Activated B cell treated with CpG ODN at 0.5 μM for 24 hours (primary cell): ENCODE results near the gene COLEC11. TPM values are rescaled to one million over a fixed set of nuclear protein-coding genes. Genes with fewer than 3 reads are reported as not detected.
A peak's percentile ranks its signal among the peaks of the same experiment; 100 is the strongest.

Experiments
- ATAC-seq: fragments of 200-7000 bp; cut with Tn5 transposase; one replicate; pipeline ENCODE4 v1.10.0; 2021; ENCODE audit warnings: low read depth, mild to moderate bottlenecking, moderate library complexity
- CTCF ChIA-PET: fragments of 350-600 bp; sonication (Branson Sonifier 250); formaldehyde crosslinking; loops from one replicate; lab custom pipeline; 2021; ENCODE audit warnings: antibody characterized with exemption; lab: Charles Lee
- POLR2A ChIA-PET: fragments of 350-600 bp; sonication (Branson Sonifier 250); formaldehyde crosslinking; loops from one replicate; lab custom pipeline; 2021; ENCODE audit warnings: antibody characterized with exemption; lab: Charles Lee
- DNase-seq: peaks from one replicate; pipeline ENCODE4 v3.0.0; 2022
- H3K27ac Mint-ChIP-seq: one replicate; pipeline ENCODE4 v1.8.0; 2020; ENCODE audit warnings: mixed read lengths
- H3K27me3 Mint-ChIP-seq: one replicate; pipeline ENCODE4 v1.8.0; 2021; ENCODE audit warnings: mixed read lengths
- H3K36me3 Mint-ChIP-seq: one replicate; pipeline ENCODE4 v1.8.0; 2021; ENCODE audit warnings: low read depth, mixed read lengths
- H3K4me1 Mint-ChIP-seq: one replicate; pipeline ENCODE4 v1.8.0; 2021; ENCODE audit warnings: mixed read lengths
- H3K4me3 Mint-ChIP-seq: one replicate; pipeline ENCODE4 v1.8.0; 2020; ENCODE audit warnings: mild to moderate bottlenecking, mixed read lengths
- H3K9me3 Mint-ChIP-seq: one replicate; pipeline ENCODE4 v1.8.0; 2020; ENCODE audit warnings: mixed read lengths
- intact Hi-C: fragments of 100-400 bp; cut with micrococcal nuclease; formaldehyde crosslinking; loops from one replicate; pipeline ENCODE4 v1.15.1; 2024
- total RNA-seq: library from RNA; stranded (reverse); gene quantifications from 2 replicates; pipeline ENCODE4 v1.2.3, GENCODE V29; 2022
- TF ChIP-seq, protein P1 (sequence below): fragments of 200-600 bp; IDR thresholded peaks from one replicate; pipeline ENCODE4 v1.8.0; 2022; ENCODE audit warnings: antibody characterized with exemption, mild to moderate bottlenecking

COLEC11 gene
- not detected in 2 replicates for total RNA-seq

DNA sequence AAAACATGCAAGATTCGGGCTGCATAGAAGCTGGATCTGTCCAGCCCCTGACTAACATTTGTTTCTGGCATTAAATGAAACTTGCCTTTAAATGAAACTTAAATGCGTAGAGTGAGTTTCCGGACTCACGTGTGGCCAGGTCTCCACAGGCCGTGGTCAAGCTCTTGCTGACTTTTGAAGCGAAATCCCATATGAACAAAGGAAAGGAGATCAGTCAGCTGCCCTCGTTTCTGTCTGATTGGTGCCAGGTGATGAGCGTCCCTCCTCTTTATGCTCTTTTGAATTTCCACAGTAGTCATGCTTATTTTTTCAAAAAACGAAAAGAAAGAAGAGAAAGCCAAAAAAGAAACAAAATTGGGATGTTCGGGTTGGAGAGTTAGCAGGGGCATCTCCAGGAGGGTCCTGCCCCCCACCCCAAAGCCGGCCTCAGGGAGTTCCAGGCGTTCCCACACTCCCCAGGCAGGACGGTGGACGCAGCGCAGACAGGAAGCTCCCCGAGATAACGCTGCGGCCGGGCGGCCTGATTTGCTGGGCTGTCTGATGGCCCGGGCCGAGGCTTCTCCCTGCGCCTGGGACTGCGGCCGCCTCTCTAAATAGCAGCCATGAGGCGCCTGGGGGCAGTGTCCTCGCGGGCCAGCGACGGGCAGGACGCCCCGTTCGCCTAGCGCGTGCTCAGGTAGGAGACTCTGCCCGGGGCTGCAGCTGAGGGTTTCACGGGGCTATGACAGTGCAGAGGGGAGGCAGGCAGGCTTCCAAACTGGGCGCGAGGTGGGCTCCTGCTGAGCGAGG lies at the start of gene COLEC11:
Gene COLEC11 (plus strand): TSS at position 620 of the 789 bp plus-strand sequence. CDS start 9,229 bp downstream, outside the sequence.
- TF ChIP-seq, protein P1, sequence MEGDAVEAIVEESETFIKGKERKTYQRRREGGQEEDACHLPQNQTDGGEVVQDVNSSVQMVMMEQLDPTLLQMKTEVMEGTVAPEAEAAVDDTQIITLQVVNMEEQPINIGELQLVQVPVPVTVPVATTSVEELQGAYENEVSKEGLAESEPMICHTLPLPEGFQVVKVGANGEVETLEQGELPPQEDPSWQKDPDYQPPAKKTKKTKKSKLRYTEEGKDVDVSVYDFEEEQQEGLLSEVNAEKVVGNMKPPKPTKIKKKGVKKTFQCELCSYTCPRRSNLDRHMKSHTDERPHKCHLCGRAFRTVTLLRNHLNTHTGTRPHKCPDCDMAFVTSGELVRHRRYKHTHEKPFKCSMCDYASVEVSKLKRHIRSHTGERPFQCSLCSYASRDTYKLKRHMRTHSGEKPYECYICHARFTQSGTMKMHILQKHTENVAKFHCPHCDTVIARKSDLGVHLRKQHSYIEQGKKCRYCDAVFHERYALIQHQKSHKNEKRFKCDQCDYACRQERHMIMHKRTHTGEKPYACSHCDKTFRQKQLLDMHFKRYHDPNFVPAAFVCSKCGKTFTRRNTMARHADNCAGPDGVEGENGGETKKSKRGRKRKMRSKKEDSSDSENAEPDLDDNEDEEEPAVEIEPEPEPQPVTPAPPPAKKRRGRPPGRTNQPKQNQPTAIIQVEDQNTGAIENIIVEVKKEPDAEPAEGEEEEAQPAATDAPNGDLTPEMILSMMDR = no peak
- intact Hi-C loops = no loop called here
- Mint-ChIP-seq H3K9me3 (no peaks in the 10 kb centered on the region), H3K27ac (no peak within 1 kb of the TSS), H3K27me3 (no peaks in the 10 kb centered on the region), H3K4me1 (peaks cover 6% of the 10 kb centered on the region), H3K36me3 (peaks cover 4% of the 10 kb centered on the region), H3K4me3 (no peak within 1 kb of the TSS)
- POLR2A ChIA-PET = interaction anchor here (0.6 kb wide), 1 partner anchor 20 kb away, joined by 6 read pairs; the partner anchor contains the start of gene RPS7
- DNase-seq (no peak), ATAC-seq (no peak)
- CTCF ChIA-PET = no interaction called here

GRCh38 chr2:3545788-3546478 lies 49.0 kb upstream of the COLEC11 start:
- H3K4me1 Mint-ChIP-seq = no peaks in the 10 kb centered on the region
- no peak for ATAC-seq
- no peak for DNase-seq
- POLR2A ChIA-PET = interaction anchor here (0.8 to 1.3 kb wide), 2 partner anchors 12 to 30 kb away, joined by 3 to 4 read pairs; partner anchors contain the start of gene RNASEH1
- TF ChIP-seq, protein P1 = no peak
- H3K27me3 Mint-ChIP-seq = no peaks in the 10 kb centered on the region
- intact Hi-C loops = no loop called here
- no peak overlapping the region for H3K4me3 Mint-ChIP-seq
- CTCF ChIA-PET = no interaction called here
- peak overlapping the region; percentile 35 for H3K27ac Mint-ChIP-seq
- H3K36me3 Mint-ChIP-seq = peaks cover 94% of the 10 kb centered on the region
- H3K9me3 Mint-ChIP-seq = no peaks in the 10 kb centered on the region

DNA sequence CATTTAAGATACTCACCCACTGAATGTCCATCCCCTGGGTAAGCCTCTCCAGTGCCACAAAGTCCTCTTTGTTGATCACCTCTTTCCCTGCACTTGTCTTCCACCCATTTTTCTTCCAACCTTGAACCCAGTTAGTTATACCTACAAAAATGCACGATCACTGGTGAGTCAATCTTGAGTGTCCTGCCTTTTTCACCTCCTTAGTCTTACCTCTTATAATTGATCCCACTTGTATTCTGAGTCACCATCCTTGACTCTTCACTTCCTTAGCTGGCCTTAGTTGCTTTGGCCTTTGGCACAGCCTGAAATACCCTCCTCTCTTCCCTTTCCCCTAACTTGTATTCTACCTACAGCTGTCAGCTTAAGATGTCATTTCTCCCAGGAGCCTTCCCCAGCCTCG lies 47.0 kb upstream of the COLEC11 start:
- H3K9me3 Mint-ChIP-seq = no peaks in the 10 kb centered on the region
- H3K27ac Mint-ChIP-seq = no peak overlapping the region
- H3K36me3 Mint-ChIP-seq = peaks cover 93% of the 10 kb centered on the region
- intact Hi-C loops = no loop called here
- no peaks in the 10 kb centered on the region for H3K4me1 Mint-ChIP-seq
- CTCF ChIA-PET = no interaction called here
- H3K27me3 Mint-ChIP-seq = no peaks in the 10 kb centered on the region
- ATAC-seq = no peak
- POLR2A ChIA-PET = no interaction called here
- TF ChIP-seq, protein P1 = no peak
- no peak for DNase-seq
- no peak overlapping the region for H3K4me3 Mint-ChIP-seq

DNA sequence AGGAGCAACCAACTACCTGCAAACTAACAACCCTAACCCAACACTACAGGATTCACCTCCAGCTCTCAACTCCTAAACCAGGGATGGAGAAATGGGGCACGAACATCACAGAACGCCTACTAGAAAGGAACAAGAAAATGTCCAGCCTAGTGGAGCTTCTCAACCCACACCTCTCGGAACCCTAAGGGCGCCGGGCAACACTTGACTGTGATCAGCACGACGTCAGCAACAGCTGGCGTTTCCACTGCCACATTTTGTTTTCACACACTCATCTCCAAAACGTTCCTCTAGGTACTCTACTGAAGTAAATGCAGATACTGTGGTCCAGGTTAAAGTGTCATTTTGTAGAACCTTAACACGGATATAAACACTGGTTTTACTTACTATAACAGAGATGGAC lies 41.0 kb upstream of the COLEC11 start:
- intact Hi-C loops = no loop called here
- Mint-ChIP-seq H3K27ac (no peak overlapping the region), H3K4me1 (peaks cover 12% of the 10 kb centered on the region), H3K4me3 (no peak overlapping the region), H3K36me3 (peaks cover 81% of the 10 kb centered on the region), H3K9me3 (no peaks in the 10 kb centered on the region), H3K27me3 (no peaks in the 10 kb centered on the region)
- ATAC-seq = no peak
- POLR2A ChIA-PET = no interaction called here
- TF ChIP-seq, protein P1 = no peak
- no peak for DNase-seq
- CTCF ChIA-PET = no interaction called here
